HG03045 (cell line): ENCODE results near the gene AGAP3.

Source experiments
- ATAC-seq: cut with Tn5 transposase; IDR thresholded peaks from one replicate; pipeline ENCODE4 v1.9.1; 2021; ENCODE audit warnings: mild to moderate bottlenecking, moderate library complexity; ENCODE audit not compliant: unreplicated experiment

AGAP3 gene

DNA sequence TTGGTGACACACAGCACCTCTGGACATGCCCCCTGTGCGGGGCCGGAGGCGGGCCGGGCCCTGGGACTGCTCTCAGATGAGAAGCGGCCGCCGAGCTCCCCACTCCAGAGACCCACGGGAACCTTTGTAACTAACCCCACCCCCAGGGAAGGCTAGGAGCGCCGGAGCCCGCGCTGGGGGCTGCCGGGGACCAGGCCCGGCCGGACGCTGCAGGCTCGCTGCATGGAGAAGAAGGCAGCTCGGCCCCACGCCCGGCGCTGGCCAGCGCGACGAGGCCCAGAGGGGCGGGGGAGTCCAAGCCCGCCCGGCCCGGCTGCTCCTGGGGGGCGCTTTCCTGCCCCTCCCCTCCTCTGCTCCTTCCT lies 36.5 kb downstream of the AGAP3 start:
- no peak for ATAC-seq

DNA sequence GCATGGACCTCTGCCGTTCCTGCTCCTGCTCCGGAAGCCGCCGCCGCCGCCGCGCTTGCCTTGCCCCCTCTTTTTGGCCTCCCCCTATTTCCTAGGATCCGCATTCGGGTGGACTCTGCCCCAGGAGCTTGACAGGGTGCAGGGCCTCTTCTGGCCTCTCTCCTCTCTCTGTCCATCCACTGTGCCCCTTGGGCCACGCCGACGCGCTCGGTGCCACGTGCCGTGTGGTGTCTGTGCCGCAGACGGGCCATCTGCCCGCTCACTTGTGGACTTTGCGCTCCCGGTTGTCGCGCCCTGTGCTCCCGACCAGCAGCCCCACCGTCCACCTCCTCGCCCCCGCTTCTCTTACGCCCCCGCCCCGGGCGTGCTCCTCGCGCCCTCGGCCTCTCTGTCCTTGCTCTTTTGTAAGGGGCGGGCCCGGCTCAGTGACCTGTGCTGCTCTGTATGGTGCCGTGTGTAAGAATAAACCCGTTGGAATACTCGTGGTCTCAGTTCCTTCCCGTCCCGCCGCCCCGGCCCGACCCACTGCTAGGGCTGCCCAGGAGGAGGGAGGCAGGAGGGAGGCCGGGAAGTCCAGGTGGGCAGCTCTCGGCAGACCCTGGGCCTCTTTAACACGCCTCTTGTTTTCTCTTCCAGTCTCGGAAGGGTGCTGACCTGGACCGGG lies 37.0 kb downstream of the AGAP3 start:
- ATAC-seq: no peak

DNA sequence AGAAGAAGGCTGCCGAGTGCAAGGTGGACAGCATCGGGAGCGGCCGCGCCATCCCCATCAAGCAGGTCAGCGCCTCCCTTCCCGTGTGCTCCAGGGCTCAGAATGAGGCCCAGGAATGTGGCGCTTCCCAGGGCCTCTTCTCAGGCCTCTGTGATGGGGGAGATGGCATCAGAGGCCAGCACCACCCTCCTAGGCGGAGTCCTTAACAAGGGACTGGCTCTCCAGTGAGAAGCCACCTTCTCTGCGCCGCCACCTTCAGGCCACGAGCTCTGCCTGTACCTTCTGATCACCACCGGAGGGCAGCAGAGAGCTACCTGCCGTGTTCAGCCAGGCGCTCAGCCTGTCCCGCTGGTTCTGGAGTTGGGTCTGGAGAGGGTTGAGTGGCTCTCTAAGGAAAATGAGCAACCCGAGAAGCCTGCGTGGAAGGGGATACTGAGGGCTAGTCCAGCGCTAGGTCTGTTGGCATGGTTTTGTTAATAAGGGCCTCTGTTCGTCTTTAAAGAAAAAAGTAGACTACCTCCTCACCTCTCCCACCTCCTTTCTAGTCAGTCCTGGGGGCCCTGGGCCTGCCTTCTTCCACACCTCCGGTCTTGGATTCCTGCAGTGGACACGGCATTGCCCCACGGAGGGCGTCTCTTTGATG lies 37.7 kb downstream of the AGAP3 start:
- ATAC-seq: peak; percentile 79

DNA sequence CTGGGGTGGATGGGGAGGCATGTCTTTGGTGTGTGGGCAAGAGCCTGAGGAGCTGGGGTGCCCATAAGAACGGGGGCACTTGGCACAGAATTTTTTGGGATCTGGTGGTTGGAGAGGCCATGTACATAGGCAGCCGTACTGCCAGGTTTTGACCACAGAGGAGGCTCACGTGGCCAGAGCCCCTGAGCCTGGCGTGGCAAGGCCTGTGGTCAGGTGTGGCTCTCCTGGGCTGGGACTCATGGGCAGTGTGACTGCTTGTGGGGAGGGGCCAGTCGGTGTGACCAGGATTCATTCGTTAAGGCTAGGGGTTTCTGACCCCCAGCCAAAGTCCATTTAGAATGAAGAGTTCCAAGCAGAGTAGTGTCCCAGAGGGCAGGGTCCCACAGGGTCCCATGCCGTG lies 38.2 kb downstream of the AGAP3 start:
- ATAC-seq: no peak

DNA sequence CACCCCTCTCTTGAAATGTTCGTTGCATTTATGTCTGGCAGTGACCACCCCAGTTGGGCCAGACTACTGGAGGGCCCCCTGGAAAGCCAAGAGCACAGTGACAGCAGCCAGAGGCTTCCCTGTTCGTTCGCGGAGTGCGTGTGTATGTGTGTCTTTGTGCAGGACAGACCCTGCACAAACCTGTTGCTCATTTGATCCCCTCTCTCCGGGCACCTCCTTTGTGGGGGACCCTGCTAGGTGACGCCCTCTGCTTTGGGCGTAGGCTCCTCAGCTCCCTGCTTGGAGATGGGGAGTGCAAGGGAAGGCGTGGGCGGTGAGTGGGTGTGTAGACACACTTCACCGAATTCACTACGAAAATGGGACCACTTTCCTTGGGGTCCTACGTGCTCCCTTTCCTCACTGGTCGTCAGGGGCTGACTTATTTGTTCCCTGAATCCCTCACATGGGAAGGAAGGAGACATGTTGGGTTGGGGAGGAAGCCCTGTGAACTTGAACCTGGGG lies 38.7 kb downstream of the AGAP3 start:
- ATAC-seq: no peak

DNA sequence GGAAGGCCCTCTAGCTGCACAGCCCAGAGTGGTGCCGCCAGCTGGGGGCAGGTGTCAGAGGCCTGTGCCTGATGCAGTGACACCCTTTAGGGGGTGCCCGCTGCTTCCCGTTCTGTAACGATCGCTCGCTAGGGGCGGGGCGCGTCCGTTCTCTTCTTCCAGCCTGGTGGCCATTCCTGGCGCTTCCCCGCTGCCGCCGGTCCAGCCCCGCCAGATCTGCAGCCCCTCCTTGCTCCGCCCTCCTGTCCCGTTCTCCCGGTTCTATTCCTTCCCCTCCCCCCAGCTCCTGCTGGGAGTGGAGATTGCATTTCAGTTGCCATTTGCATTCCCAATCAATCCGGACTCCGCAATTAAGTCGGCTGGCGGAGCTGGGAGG lies 39.2 kb downstream of the AGAP3 start:
- ATAC-seq: no peak

DNA sequence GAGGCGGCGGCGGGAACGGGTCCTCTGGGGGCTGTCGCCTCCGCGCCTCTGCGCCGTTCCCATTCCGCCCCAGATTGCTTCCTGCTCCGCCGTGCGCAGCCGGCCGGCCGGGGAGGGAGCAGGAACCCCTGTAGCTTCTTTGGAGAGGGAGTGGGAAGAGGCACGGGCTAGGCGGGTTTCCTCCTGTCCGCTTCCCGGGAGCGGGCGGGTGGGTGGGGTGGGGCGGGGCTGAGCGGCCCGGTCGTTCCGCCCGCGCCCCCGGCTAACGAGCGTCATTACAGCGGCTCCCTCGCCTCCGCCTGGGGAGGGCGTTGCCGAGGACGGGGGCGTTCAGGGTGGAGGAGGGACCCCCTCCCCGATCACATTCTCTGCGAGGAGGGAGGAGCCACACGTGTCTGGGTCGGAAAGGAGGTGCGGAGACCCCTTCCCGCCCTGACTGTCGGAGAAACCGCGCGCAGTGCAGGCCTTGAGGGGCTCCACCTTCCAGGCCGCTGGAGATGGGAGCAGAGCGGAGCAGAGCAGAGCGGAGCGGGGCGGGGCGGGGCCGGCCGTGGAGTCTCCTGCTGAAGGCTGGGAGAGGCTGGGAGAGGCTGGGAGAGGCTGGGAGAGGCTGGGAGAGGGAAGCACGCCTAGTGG lies 39.7 kb downstream of the AGAP3 start:
- ATAC-seq: no peak

DNA sequence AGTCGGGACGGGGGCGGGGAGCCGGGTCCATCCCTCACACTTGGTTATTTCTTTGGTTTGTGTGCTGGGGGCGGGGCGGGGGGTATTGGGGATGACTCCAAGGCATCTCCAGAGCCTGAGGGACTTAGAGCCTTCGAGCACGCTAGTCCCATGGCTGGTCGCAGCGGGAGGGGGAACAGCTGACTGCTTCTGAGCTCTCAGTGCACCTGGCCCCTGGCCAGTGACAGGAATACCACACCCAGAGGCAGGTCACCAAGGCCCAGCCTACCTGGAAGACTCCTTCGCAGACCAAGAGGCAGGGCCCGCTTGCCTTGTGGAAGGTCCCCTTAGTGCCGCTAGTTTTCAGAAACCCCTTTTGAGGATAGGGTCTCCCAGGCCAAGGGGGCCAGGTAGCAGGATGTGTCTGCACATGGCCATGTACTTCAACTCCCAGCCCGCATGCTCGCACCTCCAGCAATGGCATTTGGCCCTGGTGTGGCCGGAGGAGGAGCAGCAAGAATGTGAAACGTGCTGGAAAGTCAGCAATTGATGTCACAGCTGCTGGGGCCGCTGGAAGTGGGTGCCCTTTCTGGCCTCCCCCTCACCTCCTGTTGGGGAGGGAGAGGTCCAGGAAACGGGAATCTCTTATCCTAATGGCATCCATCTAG lies 40.3 kb downstream of the AGAP3 start:
- no peak for ATAC-seq

DNA sequence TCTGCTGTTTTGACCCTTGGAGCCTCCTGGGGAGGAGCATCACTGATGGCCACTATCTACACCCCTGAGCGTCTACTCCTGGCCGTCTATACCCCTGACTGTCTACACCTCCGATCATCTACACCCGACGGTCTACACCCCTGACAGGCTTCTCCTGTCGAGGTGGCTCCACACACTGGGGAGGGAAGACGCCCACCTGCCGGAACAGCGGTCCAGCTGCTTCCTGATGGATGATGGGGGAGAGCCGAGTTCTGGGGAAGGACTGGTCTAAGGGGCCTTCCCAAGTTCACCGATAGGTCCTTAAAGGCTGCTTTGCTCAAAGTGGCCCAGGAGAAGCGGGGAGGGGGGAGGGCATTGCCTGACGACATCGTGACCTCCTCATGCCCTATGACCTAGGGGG lies 41.9 kb downstream of the AGAP3 start:
- no peak for ATAC-seq

DNA sequence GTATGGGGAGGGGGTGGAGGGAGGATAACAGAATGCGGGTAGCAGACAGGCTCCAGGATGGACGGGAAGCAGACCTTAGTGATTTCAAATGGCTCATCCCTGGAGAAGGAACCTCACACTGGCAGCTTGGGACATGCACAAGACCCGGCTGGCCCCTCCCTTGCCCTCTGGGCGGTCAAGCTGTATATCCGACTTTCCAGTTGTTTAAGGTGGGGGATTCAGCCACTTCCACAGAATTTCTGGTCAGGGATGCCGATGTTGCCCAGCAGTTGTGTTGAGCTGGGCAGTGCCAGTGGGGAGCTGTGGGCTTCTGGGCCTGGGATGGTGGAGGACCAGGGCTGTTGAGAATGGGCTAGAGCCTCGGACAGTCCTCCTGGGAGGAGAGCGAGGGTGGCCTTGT lies 42.4 kb downstream of the AGAP3 start:
- ATAC-seq: no peak

DNA sequence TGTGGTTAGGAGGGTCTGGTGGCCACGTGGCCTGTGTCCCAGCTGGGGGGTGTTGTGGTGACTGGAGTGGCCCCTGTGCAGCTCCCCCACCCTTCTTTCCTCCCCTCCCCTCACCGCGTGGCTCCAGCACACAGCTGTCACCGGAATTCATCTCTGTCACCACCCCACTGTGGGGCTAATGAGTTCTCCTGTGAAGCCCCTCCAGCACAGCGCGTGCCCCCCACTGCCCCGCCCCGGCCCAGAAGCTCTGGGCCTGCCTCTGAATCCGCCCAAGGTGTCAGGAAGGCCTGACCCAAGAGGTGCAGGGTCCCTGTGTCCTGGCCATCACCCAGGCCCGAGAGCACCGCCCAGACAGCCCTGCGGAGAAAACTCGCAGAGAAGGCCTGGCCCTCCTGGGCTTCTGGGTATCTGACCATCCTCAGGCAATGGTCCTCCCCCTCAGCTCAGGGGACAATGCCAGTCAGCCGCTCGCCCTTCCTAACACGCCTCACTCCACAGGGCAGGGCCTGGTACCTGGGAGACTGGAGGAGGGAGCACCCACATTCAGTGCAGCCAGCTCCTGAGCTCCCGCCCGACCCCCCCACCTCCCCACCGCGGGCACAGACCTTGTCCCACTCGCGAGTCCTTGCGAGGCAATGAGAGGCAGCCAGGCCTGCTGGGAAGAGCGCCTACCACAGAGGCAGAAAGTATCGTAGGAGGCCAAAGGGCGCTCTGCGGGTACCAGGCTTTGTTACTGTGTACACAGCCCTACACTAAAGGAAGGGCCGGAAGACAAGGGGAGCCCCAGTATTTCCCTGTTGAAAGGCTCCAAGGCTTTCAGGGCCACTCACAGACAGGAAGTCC lies 43.1 kb downstream of the AGAP3 start:
- no peak for ATAC-seq

DNA sequence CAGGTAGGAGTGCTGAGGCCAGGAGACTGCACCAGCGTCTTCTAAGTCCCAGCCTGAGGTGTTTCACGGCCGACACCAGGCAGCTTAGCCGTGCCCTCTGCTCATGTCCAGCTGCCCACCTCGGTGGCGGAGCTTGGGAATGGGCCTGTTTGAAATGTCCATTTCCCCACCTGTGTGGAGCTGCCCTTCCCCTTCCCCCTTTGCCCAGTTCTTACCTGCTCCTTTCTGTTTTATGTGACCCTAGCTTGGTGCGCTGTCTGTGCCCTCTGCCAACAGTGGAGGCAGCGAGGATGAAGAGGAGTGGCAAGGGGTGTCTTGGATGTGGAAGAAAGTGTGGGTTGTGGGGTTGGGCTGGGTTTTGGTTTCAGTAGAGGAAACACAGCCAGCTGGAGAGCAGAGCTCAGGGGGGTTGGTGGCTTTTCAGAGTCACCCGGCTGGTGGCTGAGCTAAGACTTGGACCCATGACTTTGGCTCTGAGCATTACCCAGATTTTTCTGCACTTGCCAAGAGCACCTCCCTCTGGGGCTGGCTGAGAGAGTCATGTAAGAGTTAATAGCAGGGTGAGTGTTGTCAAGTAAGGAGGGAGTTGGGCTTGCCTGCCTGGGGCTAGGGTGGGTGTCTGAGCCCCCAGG lies 43.8 kb downstream of the AGAP3 start:
- no peak for ATAC-seq

DNA sequence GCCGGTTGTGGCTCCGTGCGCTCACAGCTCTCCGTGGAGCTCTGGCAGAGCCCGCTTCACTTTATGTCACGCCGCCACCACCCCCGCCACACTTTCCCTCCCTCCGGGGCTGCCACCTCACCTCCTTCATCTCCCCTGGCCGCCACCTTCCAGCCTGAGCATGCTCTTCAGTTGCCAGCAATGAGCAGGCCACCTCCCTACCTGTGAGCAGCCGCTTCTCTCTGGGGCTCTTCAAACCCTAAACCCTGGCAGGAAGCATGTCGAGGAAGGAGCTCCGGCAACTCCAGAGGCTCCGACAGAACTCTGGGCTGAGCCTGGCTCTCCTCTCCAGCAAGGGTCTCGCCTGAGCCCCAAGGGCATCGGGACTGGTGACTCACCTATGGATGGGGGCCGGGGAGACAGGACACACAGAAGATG lies 44.5 kb downstream of the AGAP3 start:
- no peak for ATAC-seq

DNA sequence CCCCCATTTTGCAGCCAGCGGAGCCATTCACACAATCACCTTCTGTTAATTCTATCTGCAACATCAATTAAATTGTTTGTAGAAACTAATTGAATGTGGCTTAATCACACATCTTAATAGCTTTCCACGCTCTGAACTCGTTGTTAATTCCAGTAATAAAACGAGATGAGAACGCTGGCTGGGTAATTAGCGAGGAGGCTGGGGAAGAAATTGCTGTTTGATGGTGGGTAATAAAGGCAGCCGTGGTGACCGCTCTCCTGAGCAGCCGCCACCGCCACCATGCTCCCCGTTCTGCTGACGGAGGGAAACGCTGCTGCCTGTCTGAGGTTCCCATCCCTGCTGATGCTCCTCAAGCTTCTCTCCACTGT lies 44.9 kb downstream of the AGAP3 start:
- ATAC-seq: no peak

DNA sequence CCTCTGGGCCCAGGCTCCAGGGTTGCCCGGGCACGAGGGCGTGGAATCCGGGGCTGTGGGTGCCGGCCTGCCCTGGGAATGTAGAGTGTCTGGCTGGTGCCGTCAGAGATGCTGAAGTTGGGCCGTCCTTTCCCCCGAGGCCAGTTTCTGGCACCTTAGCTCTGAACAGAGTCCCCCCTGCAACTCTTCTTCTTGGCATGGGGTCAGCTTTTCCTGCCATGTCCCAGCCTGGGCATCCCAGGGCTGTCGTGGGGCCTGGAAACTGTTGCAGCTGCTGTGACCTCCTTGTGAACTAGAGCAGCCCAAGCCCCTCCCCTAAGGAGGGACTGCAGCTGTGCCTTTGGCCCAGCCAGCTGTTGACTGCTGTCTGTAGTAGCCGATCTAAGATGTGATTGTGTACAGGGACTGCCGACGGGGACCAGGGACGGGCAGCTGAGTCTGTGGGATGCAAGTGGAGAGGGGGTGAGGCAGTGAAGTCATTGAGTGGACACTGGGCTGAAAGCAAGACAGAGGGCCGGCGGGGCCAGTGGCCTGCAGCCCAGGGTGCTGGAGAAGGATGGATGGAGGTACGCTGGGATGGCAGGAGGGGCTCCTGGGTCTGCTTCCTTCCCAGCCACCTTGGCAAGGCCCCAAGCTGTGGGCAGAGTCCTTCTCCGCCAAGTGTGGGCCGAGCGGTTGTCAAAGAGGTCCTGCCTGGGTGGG lies 45.5 kb downstream of the AGAP3 start:
- no peak for ATAC-seq

DNA sequence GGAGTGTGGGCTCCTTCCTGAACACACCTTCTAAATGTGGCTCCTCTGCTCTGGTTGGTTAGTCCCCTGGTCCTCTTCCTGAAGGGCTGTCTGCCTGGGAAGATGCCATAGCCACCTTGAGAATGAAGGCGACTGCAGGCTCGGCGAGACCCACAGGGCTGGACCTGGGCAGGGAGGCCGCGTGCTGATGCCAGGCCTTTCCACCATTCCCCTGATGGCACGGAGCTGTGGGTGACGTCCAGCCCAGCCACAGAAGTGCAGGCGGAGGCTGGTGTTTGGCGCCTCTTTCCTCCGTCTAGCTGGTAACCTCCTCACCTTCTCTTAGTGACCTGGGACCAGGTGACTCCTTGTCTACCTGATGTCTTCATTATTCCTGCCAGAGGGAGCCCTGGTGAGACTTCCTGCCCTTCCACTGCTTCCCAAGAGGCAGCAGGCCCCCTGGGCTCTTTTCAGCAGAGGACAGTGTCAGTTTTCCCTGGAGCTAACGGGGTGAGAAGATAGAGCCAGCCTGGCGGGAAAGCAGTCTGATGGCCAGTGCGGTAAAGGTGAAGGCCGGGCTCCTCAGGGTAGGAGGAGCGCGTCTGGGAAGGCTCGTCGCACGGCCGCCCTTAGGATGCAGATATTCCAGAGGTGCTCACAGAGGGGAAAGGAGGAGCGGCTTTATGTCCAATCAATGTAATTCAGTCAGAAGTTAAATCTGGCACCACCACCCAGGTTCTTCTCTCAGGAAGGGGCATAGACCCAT lies 46.4 kb downstream of the AGAP3 start:
- ATAC-seq: no peak

DNA sequence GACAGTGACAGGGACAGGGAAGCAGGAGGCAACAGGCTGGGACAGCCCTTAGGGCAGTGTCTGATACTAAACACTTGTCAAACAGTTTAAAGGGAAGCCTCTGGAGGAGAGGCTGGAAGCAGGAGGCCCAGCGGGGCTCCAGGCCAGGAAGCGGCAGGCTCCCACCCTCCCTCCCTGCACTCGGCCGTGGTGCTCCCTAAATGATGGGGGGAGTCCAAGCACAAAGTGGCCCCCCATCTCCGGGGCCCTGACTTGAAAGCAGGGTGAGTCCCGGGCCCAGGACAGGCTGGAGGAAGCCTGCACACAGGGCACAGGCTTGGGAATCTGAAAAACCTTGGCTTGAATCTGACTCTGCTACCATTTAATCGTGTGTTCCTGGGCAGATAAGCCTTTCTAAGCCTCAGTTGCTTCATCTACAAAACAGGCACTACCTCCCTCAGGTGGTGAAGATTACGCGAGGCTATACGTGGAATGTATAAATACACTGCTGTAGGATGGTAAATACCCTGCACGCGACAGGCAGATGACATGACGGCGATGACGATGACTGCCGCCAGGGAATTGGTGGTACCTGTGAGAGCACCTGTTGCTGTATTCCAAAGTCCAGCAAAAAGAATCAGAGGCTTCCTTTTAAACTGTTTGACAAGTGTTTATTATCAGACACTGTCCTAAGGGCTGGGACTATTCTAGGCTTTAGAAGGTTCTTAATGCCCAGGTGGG lies 47.2 kb downstream of the AGAP3 start:
- no peak for ATAC-seq

DNA sequence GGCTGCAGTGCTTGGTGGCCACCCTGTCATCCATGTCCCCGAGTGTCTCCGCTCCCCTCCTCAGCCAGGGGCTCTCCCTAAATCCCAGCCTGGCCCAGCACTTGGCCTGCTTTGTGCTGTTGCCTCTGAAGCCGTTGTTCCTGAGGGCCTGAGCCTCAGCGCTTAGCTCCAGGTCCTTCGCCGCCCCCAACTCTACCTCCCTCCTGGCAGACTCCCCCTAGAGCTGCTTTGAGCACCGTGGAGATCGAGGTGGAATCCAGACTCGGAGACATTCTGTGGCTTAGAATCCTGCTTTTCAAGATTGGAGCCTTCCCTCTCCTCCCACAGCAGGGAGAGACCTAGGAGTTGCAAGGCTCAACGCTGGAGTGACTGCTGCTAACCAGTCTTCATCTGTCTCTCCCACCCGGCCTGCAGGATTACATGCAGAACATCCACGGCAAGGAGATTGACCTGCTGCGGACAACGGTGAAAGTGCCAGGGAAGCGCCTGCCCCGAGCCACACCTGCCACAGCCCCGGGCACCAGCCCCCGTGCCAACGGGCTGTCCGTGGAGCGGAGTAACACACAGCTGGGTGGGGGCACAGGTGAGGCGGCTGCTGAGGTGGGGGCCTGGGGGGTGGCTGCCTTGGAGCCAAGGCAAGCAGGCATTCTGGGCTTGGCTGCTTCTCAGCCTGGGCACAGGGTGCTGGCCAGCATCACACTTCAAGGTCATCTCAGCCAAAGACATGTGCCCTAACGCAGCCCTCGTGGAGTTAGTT lies 47.9 kb downstream of the AGAP3 start:
- no peak for ATAC-seq
